Ishikawa (cell line): ENCODE results near the gene ESYT2.

Source experiments
- EGR1 ChIP-seq: IDR thresholded peaks from 2 replicates; pipeline ENCODE4 v1.6.1; 2012
- EP300 ChIP-seq: IDR thresholded peaks from 2 replicates; pipeline ENCODE4 v1.6.1; 2012; ENCODE audit warnings: borderline replicate concordance
- NFIC ChIP-seq: IDR thresholded peaks from 2 replicates; pipeline ENCODE4 v1.6.1; 2012
- RAD21 ChIP-seq: IDR thresholded peaks from 2 replicates; pipeline ENCODE4 v1.6.1; 2012; ENCODE audit warnings: low read depth
- TAF1 ChIP-seq: IDR thresholded peaks from 2 replicates; pipeline ENCODE4 v1.6.1; 2012; ENCODE audit warnings: low read depth, mild to moderate bottlenecking
- YY1 ChIP-seq: IDR thresholded peaks from 2 replicates; pipeline ENCODE4 v1.6.1; 2012; ENCODE audit warnings: low read depth
- TF ChIP-seq, protein P1 (sequence below): IDR thresholded peaks from 2 replicates; pipeline ENCODE4 v1.6.1; 2012
- TF ChIP-seq, protein P2 (sequence below): IDR thresholded peaks from 2 replicates; pipeline ENCODE4 v1.6.1; 2012; ENCODE audit warnings: low read depth, mild to moderate bottlenecking

DNA sequence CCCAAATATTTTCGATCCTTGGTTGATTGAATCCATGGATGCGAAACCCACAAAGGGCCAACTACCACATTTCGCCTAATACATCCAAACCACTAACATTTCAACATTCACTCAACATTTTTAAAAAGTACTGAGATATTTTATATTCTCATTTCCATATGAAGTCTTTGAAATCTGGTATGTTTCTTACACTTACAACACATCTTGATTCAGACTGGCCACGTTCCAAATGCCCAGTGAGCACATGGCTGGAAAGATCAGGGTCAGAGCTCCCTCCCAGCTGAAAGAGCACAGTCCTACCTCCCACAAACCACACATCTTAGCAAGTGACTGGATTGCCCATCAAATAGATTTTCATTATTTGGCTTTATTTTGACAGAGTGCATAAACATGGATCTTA is 143.6 kb downstream of the ESYT2 start:
- TF ChIP-seq, protein P1, sequence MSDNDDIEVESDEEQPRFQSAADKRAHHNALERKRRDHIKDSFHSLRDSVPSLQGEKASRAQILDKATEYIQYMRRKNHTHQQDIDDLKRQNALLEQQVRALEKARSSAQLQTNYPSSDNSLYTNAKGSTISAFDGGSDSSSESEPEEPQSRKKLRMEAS: no peak
- TF ChIP-seq TAF1 (no peak), EP300 (no peak), EGR1 (no peak), NFIC (no peak), YY1 (no peak), RAD21 (no peak)
- TF ChIP-seq, protein P2, sequence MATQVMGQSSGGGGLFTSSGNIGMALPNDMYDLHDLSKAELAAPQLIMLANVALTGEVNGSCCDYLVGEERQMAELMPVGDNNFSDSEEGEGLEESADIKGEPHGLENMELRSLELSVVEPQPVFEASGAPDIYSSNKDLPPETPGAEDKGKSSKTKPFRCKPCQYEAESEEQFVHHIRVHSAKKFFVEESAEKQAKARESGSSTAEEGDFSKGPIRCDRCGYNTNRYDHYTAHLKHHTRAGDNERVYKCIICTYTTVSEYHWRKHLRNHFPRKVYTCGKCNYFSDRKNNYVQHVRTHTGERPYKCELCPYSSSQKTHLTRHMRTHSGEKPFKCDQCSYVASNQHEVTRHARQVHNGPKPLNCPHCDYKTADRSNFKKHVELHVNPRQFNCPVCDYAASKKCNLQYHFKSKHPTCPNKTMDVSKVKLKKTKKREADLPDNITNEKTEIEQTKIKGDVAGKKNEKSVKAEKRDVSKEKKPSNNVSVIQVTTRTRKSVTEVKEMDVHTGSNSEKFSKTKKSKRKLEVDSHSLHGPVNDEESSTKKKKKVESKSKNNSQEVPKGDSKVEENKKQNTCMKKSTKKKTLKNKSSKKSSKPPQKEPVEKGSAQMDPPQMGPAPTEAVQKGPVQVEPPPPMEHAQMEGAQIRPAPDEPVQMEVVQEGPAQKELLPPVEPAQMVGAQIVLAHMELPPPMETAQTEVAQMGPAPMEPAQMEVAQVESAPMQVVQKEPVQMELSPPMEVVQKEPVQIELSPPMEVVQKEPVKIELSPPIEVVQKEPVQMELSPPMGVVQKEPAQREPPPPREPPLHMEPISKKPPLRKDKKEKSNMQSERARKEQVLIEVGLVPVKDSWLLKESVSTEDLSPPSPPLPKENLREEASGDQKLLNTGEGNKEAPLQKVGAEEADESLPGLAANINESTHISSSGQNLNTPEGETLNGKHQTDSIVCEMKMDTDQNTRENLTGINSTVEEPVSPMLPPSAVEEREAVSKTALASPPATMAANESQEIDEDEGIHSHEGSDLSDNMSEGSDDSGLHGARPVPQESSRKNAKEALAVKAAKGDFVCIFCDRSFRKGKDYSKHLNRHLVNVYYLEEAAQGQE: no peak
